ENCODE results near the gene POPDC3. TPM values are rescaled to one million over a fixed set of nuclear protein-coding genes. Genes with fewer than 3 reads are reported as not detected.

The POPDC3 gene
- total RNA-seq, 1 experiment from 2014 or later = 0.62 TPM

- BruUV-seq (replicated peaks) = no TSS peak
- Histone ChIP-seq H3K36me3 (ENCODE audit: insufficient read depth, low read length, poor library complexity, severe bottlenecking) (no peaks in the 10 kb centered on the region), H3K27ac (ENCODE audit: low read depth, low read length, poor library complexity, severe bottlenecking) (no peak overlapping the region), H3K4me1 (ENCODE audit: insufficient read depth, low read length, poor library complexity, severe bottlenecking) (no peaks in the 10 kb centered on the region), H3K4me3 (ENCODE audit: low read depth, low read length, poor library complexity, severe bottlenecking) (no peak overlapping the region), H3K9me3 (ENCODE audit: low read depth, low read length, poor library complexity, severe bottlenecking) (no peaks in the 10 kb centered on the region), H3K27me3 (replicated peaks; ENCODE audit: insufficient read depth, low read depth, low read length, poor library complexity) (no peaks in the 10 kb centered on the region)
- ChIA-PET CTCF (no interaction called here), POLR2A (ENCODE audit: low non-redundant PET) (no interaction called here)
- TF ChIP-seq CTCF (conservative IDR thresholded peaks at IDR 0.05; ENCODE audit: low read depth, low read length) (no peak), EZH2 (IDR thresholded peaks at IDR 0.05; ENCODE audit: borderline replicate concordance, low read depth, low read length, poor library complexity, severe bottlenecking) (no peak)
- no peak for DNase-seq (ENCODE audit: low spot score)
- intact Hi-C loops (cut with micrococcal nuclease; ENCODE audit: unreplicated experiment) = no loop called here
Measured at GRCh38 chr6:105212587-105212986, 32.8 kb upstream of the POPDC3 start.

- TF ChIP-seq EZH2 (IDR thresholded peaks at IDR 0.05; ENCODE audit: borderline replicate concordance, low read depth, low read length, poor library complexity, severe bottlenecking) = no peak
- no peak for TF ChIP-seq CTCF (conservative IDR thresholded peaks at IDR 0.05; ENCODE audit: low read depth, low read length)
- Histone ChIP-seq H3K4me1 (ENCODE audit: insufficient read depth, low read length, poor library complexity, severe bottlenecking) (no peaks in the 10 kb centered on the region), H3K4me3 (ENCODE audit: low read depth, low read length, poor library complexity, severe bottlenecking) (no peak overlapping the region), H3K27me3 (replicated peaks; ENCODE audit: insufficient read depth, low read depth, low read length, poor library complexity) (no peaks in the 10 kb centered on the region), H3K36me3 (ENCODE audit: insufficient read depth, low read length, poor library complexity, severe bottlenecking) (no peaks in the 10 kb centered on the region), H3K27ac (ENCODE audit: low read depth, low read length, poor library complexity, severe bottlenecking) (no peak overlapping the region), H3K9me3 (ENCODE audit: low read depth, low read length, poor library complexity, severe bottlenecking) (no peaks in the 10 kb centered on the region)
- no TSS peak for BruUV-seq (replicated peaks)
- intact Hi-C loops (cut with micrococcal nuclease; ENCODE audit: unreplicated experiment) = no loop called here
- no peak for DNase-seq (ENCODE audit: low spot score)
- ChIA-PET CTCF (no interaction called here), POLR2A (ENCODE audit: low non-redundant PET) (no interaction called here)
Measured at GRCh38 chr6:105211831-105212230, 32.0 kb upstream of the POPDC3 start.

GRCh38 chr6:105210932-105211531, 31.2 kb upstream of the POPDC3 start:
- TF ChIP-seq CTCF (conservative IDR thresholded peaks at IDR 0.05; ENCODE audit: low read depth, low read length) (no peak), EZH2 (IDR thresholded peaks at IDR 0.05; ENCODE audit: borderline replicate concordance, low read depth, low read length, poor library complexity, severe bottlenecking) (no peak)
- no peaks in the 10 kb centered on the region for H3K27me3 ChIP-seq (replicated peaks; ENCODE audit: insufficient read depth, low read depth, low read length, poor library complexity)
- H3K27ac ChIP-seq (ENCODE audit: low read depth, low read length, poor library complexity, severe bottlenecking) = no peak overlapping the region
- H3K4me1 ChIP-seq (ENCODE audit: insufficient read depth, low read length, poor library complexity, severe bottlenecking) = no peaks in the 10 kb centered on the region
- CTCF ChIA-PET = no interaction called here
- H3K4me3 ChIP-seq (ENCODE audit: low read depth, low read length, poor library complexity, severe bottlenecking) = no peak overlapping the region
- no peaks in the 10 kb centered on the region for H3K9me3 ChIP-seq (ENCODE audit: low read depth, low read length, poor library complexity, severe bottlenecking)
- no peaks in the 10 kb centered on the region for H3K36me3 ChIP-seq (ENCODE audit: insufficient read depth, low read length, poor library complexity, severe bottlenecking)
- no TSS peak for BruUV-seq (replicated peaks)
- no peak for DNase-seq (ENCODE audit: low spot score)
- intact Hi-C loops (cut with micrococcal nuclease; ENCODE audit: unreplicated experiment) = no loop called here
- POLR2A ChIA-PET (ENCODE audit: low non-redundant PET) = no interaction called here
